Endothelial cell of umbilical vein (primary cell): ENCODE measurements around the gene VANGL1. TPM values are rescaled to one million over a fixed set of nuclear protein-coding genes. Genes with fewer than 3 reads are reported as not detected.

Source experiments
- BruUV-seq: library from RNA; stranded (reverse); fragments of 400-500 nt; replicated peaks from 2 replicates; lab custom pipeline; 2021; lab: Mats Ljungman, UMichigan
- CTCF ChIA-PET: fragments of 300-600, 350-600 bp; sonication (Branson Sonifier 250); formaldehyde crosslinking; loops from one replicate; lab custom pipeline; 2021; ENCODE audit warnings: antibody characterized with exemption, inconsistent platforms; lab: Charles Lee
- POLR2A ChIA-PET: fragments of 300-600, 350-600 bp; sonication (Branson Sonifier 250); formaldehyde crosslinking; loops from one replicate; lab custom pipeline; 2021; ENCODE audit warnings: antibody characterized with exemption, inconsistent platforms; lab: Charles Lee
- DNase-seq: peaks from one replicate; pipeline ENCODE4 v3.0.0-alpha.2; 2011; ENCODE audit warnings: low read depth, low spot score
- FAIRE-seq: peaks from 2 replicates; lab custom pipeline; 2011; peaks lifted over from hg19 to GRCh38; lab: Jason Lieb, UNC
- H2AFZ ChIP-seq: 2 replicates; pipeline ENCODE4 v1.6.0; 2012; ENCODE audit warnings: low read depth, low read length, control low read depth, inconsistent platforms
- H3K27ac ChIP-seq: 2 replicates; pipeline ENCODE4 v1.5.1; 2011; ENCODE audit warnings: low read depth, mild to moderate bottlenecking, control low read depth, low read length, moderate library complexity; ENCODE audit not compliant: insufficient read depth
- H3K27me3 ChIP-seq, 2 experiments: 2 replicates each; pipeline versions ENCODE4 v1.6.0 to v1.6.1; 2011; ENCODE audit warnings: low read length in 2 of 2, mixed read lengths in 1 of 2; ENCODE audit not compliant: control insufficient read depth in 2 of 2, insufficient read depth in 2 of 2
- H3K36me3 ChIP-seq, 2 experiments: 2 replicates in 1 of 2; 3 replicates in 1 of 2; pipeline ENCODE4 v1.5.1; 2011; ENCODE audit warnings: low read length in 2 of 2, mild to moderate bottlenecking in 1 of 2, moderate library complexity in 1 of 2; ENCODE audit not compliant: control insufficient read depth in 2 of 2, insufficient read depth in 2 of 2; ENCODE audit errors: extremely low read depth in 1 of 2
- H3K4me1 ChIP-seq: 3 replicates; pipeline ENCODE4 v1.5.1; 2011; ENCODE audit warnings: mild to moderate bottlenecking, low read length; ENCODE audit not compliant: control insufficient read depth, insufficient read depth; ENCODE audit errors: extremely low read depth
- H3K4me2 ChIP-seq: 2 replicates; pipeline ENCODE4 v1.6.1; 2011; ENCODE audit warnings: low read length, control low read depth, mixed read lengths; ENCODE audit not compliant: insufficient read depth
- H3K4me3 ChIP-seq, 3 experiments: fragments of 200-600 bp in 1 of 3; sonication (generic), shearing (Covaris generic) in 1 of 3; replicated peaks in 1 of 3; 2 replicates each; pipeline ENCODE4 v1.5.1; 2011 to 2016; ENCODE audit warnings: control low read depth in 3 of 3, low read length in 3 of 3, mild to moderate bottlenecking in 2 of 3, inconsistent platforms in 1 of 3, low read depth in 1 of 3, moderate library complexity in 1 of 3; ENCODE audit not compliant: insufficient read depth in 1 of 3
- H3K79me2 ChIP-seq: 2 replicates; pipeline ENCODE4 v1.6.0; 2012; ENCODE audit warnings: low read length, inconsistent platforms; ENCODE audit not compliant: control insufficient read depth, insufficient read depth
- H3K9ac ChIP-seq: replicated peaks from 2 replicates; pipeline ENCODE3; 2011; ENCODE audit warnings: low read length, control low read depth; ENCODE audit not compliant: insufficient read depth; ENCODE audit errors: extremely low read depth
- H3K9me1 ChIP-seq: replicated peaks from 3 replicates; pipeline ENCODE4 v1.6.0; 2011; ENCODE audit warnings: mild to moderate bottlenecking, low read length; ENCODE audit not compliant: control insufficient read depth, insufficient read depth; ENCODE audit errors: extremely low read depth
- H3K9me3 ChIP-seq: replicated peaks from 2 replicates; pipeline ENCODE4 v1.5.1; 2012; ENCODE audit warnings: low read length, inconsistent platforms; ENCODE audit not compliant: control insufficient read depth, insufficient read depth
- H4K20me1 ChIP-seq: replicated peaks from 2 replicates; pipeline ENCODE3; 2011; ENCODE audit warnings: mild to moderate bottlenecking, low read length; ENCODE audit not compliant: control insufficient read depth, insufficient read depth; ENCODE audit errors: extremely low read depth
- CTCF ChIP-seq, 2 donors: IDR thresholded peaks; 1 replicate in 1 of 2; 2 replicates in 1 of 2; pipeline ENCODE4 v1.5.1; 2011; ENCODE audit warnings: low read length in 2 of 2, mild to moderate bottlenecking in 2 of 2, moderate library complexity in 2 of 2, control low read depth in 1 of 2, inconsistent platforms in 1 of 2, low read depth in 1 of 2; ENCODE audit not compliant: insufficient read depth in 1 of 2; ENCODE audit errors: extremely low read depth in 1 of 2
- EZH2 ChIP-seq: IDR thresholded peaks from 2 replicates; pipeline ENCODE4 v1.6.1; 2012; ENCODE audit warnings: borderline replicate concordance, low read depth, mild to moderate bottlenecking, moderate library complexity, low read length, inconsistent platforms; ENCODE audit not compliant: severe bottlenecking
- FOS ChIP-seq: IDR thresholded peaks from 2 replicates; pipeline ENCODE4 v1.6.1; 2011; ENCODE audit warnings: mild to moderate bottlenecking, low read length, moderate library complexity, borderline replicate concordance; ENCODE audit not compliant: insufficient read depth
- GATA2 ChIP-seq: IDR thresholded peaks from 2 replicates; pipeline ENCODE4 v1.7.0; 2011; ENCODE audit warnings: low read depth, mild to moderate bottlenecking, moderate library complexity, mixed read lengths, low read length; ENCODE audit not compliant: insufficient read length, insufficient read depth
- JUN ChIP-seq: IDR thresholded peaks from 2 replicates; pipeline ENCODE4 v1.6.1; 2011; ENCODE audit warnings: borderline replicate concordance, low read depth; ENCODE audit not compliant: insufficient read length, insufficient read depth
- MAX ChIP-seq: IDR thresholded peaks from 2 replicates; pipeline ENCODE4 v1.6.1; 2011; ENCODE audit not compliant: insufficient read depth, insufficient read length
- MYC ChIP-seq: IDR thresholded peaks from one replicate; pipeline ENCODE4 v1.6.1; 2011; ENCODE audit warnings: mild to moderate bottlenecking, low read depth, low read length
- POLR2A ChIP-seq: IDR thresholded peaks from 2 replicates; pipeline ENCODE4 v1.6.1; 2012; ENCODE audit warnings: low read depth, mild to moderate bottlenecking, control low read depth, low read length
- POLR2AphosphoS5 ChIP-seq: IDR thresholded peaks from 2 replicates; pipeline ENCODE4 v1.6.1; 2012; ENCODE audit warnings: low read depth, mild to moderate bottlenecking, control low read depth, low read length, moderate library complexity; ENCODE audit not compliant: insufficient read depth
- dilution Hi-C: fragments of 300-500 bp; cut with MboI; formaldehyde crosslinking; loops from one replicate; pipeline ENCODE4 v1.15.0; 2019; ENCODE audit warnings: low sequenced_read_pairs; ENCODE audit not compliant: extremely low pct_ligation_motif_present
- intact Hi-C: fragments of 100-400 bp; cut with micrococcal nuclease; formaldehyde crosslinking; loops from one replicate; pipeline ENCODE4 v1.10.0; 2022
- polyA plus RNA-seq, 4 experiments: library from polyadenylated mRNA; depleted of rRNA in 3 of 4; stranded (reverse) in 3 of 4; unstranded in 1 of 4; fragments of >200 nt; gene quantifications; 2 replicates each; pipeline versions ENCODE4 v1.2.1 to v1.2.3, GENCODE V29; 2011 to 2012; ENCODE audit warnings: missing spikeins in 1 of 4
- total RNA-seq: library from RNA; stranded (reverse); gene quantifications from 2 replicates; pipeline ENCODE4 v1.2.3, GENCODE V29; 2021

Gene VANGL1
- total and polyA plus RNA-seq, 2 donors (not counting 3 experiments of a cell fraction or from before 2014, with no cell fraction given) = 15.0 to 24.8 TPM

GRCh38 chr1:115649964-115650363 lies 8.2 kb downstream of the VANGL1 start:
- intact Hi-C loops = loop anchor here (10.0 kb wide), 1 partner anchor 335 kb away; no protein-coding TSS in a partner anchor
- peaks cover 50% of the 10 kb centered on the region for H3K79me2 ChIP-seq
- ChIA-PET CTCF (interaction anchor here (1.8 to 6.5 kb wide), 2 partner anchors 42 to 55 kb away, joined by 8 to 47 read pairs; no protein-coding TSS in a partner anchor), POLR2A (no interaction called here)
- dilution Hi-C loops = no loop called here
- H3K4me2 ChIP-seq = no peak overlapping the region
- no peaks in the 10 kb centered on the region for H4K20me1 ChIP-seq
- no peak overlapping the region for H3K4me3 ChIP-seq
- peaks cover 3% of the 10 kb centered on the region in 2 experiments for H3K36me3 ChIP-seq
- no peaks in the 10 kb centered on the region for H3K9me3 ChIP-seq
- no peaks in the 10 kb centered on the region for H3K27me3 ChIP-seq
- no peaks in the 10 kb centered on the region for H3K9me1 ChIP-seq
- DNase-seq (peak; percentile 62), FAIRE-seq (no peak)
- H2AFZ ChIP-seq = no peak overlapping the region
- no peak for TF ChIP-seq GATA2
- no peak for TF ChIP-seq POLR2AphosphoS5
- no peak for TF ChIP-seq JUN
- no peak for TF ChIP-seq FOS
- no peak for TF ChIP-seq CTCF (IDR thresholded peaks at IDR 0.05; ENCODE audit: extremely low read depth in 1 of 2, insufficient read depth in 1 of 2, low read depth in 1 of 2, low read length in 2 of 2)
- H3K27ac ChIP-seq = no peak overlapping the region
- BruUV-seq = no TSS peak
- peaks cover 25% of the 10 kb centered on the region for H3K4me1 ChIP-seq
- no peak overlapping the region for H3K9ac ChIP-seq

GRCh38 chr1:115650961-115651360 lies 9.2 kb downstream of the VANGL1 start:
- Histone ChIP-seq H3K4me3 (no peak overlapping the region), H3K79me2 (peaks cover 44% of the 10 kb centered on the region), H4K20me1 (no peaks in the 10 kb centered on the region), H3K4me1 (peaks cover 33% of the 10 kb centered on the region), H3K27me3 (no peaks in the 10 kb centered on the region), H3K36me3 (peaks cover 3% of the 10 kb centered on the region in 2 experiments), H3K9ac (no peak overlapping the region), H3K9me1 (no peaks in the 10 kb centered on the region), H3K4me2 (no peak overlapping the region), H3K27ac (no peak overlapping the region), H2AFZ (no peak overlapping the region), H3K9me3 (no peaks in the 10 kb centered on the region)
- TF ChIP-seq FOS (no peak), POLR2A (no peak), MYC (no peak), CTCF (IDR thresholded peaks at IDR 0.05; ENCODE audit: extremely low read depth in 1 of 2, insufficient read depth in 1 of 2, low read depth in 1 of 2, low read length in 2 of 2) (no peak), POLR2AphosphoS5 (no peak), JUN (no peak), GATA2 (no peak), EZH2 (no peak), MAX (no peak)
- ChIA-PET POLR2A (no interaction called here), CTCF (no interaction called here)
- FAIRE-seq = no peak
- DNase-seq = no peak
- intact Hi-C loops = no loop called here
- dilution Hi-C loops = no loop called here
- BruUV-seq = no TSS peak
